Effector CD4-positive, alpha-beta T cell (primary cell): ENCODE results near the gene RERG.
"Not testable (repeated sequence)": the region's sequence is repeated elsewhere in the genome, so short reads cannot be mapped to it uniquely, and the experiment has no call there.

ENCODE experiments used
- DNase-seq: peaks from one replicate; pipeline ENCODE4 v3.0.0-alpha.2; 2020

The RERG gene

GRCh38 chr12:15131431-15131830, 89.8 kb downstream of the RERG start:
- no peak for DNase-seq

- no peak for DNase-seq
These were observed 90.7 kb downstream of the RERG start for GRCh38 chr12:15130541-15130940.

GRCh38 chr12:15123401-15123800, 97.8 kb downstream of the RERG start:
- DNase-seq, result no peak

GRCh38 chr12:15122344-15122743, 98.9 kb downstream of the RERG start:
- DNase-seq, result no peak

- DNase-seq, result no peak
These were observed 102.3 kb downstream of the RERG start for GRCh38 chr12:15118955-15119354.

- DNase-seq, result no peak
These were observed 104.2 kb downstream of the RERG start for GRCh38 chr12:15116983-15117382.

GRCh38 chr12:15116086-15116485, 105.1 kb downstream of the RERG start:
- DNase-seq, result no peak

GRCh38 chr12:15115434-15115833, 105.8 kb downstream of the RERG start:
- no peak for DNase-seq

GRCh38 chr12:15114501-15114900, 106.7 kb downstream of the RERG start:
- no peak for DNase-seq

- no peak for DNase-seq
These were observed 128.4 kb downstream of the RERG start for GRCh38 chr12:15092826-15093225.

- DNase-seq, result no peak
These were observed 130.8 kb downstream of the RERG start for GRCh38 chr12:15090441-15090840.

- DNase-seq, result no peak
These were observed 133.1 kb downstream of the RERG start for GRCh38 chr12:15088105-15088504.

- DNase-seq, result not testable (repeated sequence)
These were observed 143.5 kb downstream of the RERG start for GRCh38 chr12:15077751-15078150.

- DNase-seq, result no peak
These were observed 146.9 kb downstream of the RERG start for GRCh38 chr12:15074351-15074750.

- no peak for DNase-seq
These were observed 162.1 kb downstream of the RERG start for GRCh38 chr12:15059123-15059522.
